HG03159 (cell line): ENCODE measurements around the gene NLRC5.
"Not testable (repeated sequence)": the region's sequence is repeated elsewhere in the genome, so short reads cannot be mapped to it uniquely, and the experiment has no call there.

Source experiments
- ATAC-seq: cut with Tn5 transposase; IDR thresholded peaks from one replicate; pipeline ENCODE4 v1.9.1; 2021; ENCODE audit warnings: mild to moderate bottlenecking, moderate library complexity; ENCODE audit not compliant: unreplicated experiment

Gene NLRC5

DNA sequence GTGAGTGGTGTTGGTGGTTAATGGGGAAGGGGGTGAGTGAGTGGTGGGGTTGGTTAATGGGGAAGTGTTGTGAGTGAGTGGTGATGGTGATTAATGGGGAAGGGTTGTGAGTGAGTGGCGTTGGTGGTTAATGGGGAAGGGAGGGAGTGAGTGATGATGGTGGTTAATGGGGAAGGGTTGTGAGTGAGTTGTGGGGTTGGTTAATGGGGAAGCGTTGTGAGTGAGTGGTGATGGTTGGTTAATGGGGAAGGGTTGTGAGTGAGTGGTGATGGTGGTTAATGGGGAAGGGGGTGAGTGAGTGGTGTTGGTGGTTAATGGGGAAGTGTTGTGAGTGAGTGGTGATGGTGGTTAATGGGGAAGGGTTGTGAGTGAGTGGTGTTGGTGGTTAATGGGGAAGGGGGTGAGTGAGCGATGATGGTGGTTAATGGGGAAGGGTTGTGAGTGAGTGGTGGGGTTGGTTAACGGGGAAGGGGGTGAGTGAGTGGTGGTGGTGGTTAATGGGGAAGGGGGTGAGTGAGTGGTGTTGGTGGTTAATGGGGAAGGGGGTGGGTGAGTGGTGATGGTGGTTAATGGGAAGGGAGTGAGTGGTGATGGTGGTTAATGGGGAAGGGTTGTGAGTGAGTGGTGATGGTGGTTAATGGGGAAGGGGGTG lies 81.8 kb downstream of the NLRC5 start:
- ATAC-seq, result not testable (repeated sequence)

DNA sequence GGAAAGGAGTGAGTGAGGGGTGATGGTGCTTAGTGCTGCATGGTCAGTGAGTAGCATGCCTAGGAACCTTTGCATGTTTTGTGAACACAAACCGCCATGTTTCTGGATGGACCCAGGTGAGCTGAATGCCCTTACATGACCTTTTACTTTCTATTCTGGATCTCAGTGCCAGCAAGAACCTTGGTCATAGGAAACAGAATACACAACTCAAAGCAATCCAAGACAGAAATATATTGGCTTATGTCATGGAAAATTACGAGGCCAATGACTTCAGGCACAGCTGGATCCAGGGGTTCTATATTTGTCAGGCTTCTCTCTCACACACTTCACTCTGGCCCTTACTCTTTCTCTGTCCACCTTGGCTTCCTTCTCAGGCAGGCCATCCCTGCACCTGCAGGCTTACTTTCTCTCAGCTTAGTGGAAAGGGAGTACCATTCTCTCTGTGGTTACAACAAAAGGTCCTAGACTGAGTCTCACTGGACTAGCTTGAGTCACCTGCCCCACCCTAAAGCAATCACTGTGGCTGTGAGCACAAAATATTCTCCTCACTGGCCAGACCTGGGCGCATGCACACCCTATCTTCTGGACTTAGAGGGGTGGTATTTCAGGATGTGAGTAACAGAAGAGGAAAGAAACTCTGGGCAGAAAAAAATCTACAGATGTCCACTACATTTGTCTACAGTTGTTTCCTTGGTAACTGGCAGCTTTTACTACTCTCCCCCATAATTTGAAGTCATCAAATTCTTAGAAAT lies 82.7 kb downstream of the NLRC5 start:
- ATAC-seq, result no peak

DNA sequence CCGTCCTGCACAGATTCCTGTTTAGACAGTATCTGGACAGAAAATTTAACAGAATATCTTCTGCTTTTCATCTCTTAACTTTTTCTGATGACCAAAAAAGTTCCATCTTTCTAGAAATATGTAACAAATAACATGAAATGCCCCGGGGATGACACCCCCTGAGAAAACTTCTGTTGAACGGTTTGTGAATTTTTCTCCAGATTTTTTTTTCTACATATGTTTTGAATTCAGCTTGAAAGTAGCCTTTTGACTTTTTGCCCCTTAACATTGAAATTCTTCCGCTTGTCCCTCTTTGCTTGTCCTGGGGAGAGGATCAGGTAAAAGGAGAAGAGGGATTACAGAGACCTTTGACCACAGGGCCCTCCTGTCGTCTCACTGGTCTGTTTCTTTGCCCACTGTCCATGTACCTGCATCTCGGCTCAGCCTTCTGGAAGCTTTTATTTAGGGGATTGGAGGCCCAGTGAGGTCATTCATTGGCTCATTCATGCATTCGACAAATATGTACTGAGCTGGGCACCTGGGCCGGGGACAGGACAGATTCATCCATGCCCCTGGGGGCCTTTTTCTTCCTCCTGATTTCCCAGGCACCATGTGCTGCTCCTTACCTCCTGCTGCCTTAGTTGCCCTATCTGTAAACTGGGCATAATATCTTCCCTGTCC lies 83.4 kb downstream of the NLRC5 start:
- no peak for ATAC-seq

DNA sequence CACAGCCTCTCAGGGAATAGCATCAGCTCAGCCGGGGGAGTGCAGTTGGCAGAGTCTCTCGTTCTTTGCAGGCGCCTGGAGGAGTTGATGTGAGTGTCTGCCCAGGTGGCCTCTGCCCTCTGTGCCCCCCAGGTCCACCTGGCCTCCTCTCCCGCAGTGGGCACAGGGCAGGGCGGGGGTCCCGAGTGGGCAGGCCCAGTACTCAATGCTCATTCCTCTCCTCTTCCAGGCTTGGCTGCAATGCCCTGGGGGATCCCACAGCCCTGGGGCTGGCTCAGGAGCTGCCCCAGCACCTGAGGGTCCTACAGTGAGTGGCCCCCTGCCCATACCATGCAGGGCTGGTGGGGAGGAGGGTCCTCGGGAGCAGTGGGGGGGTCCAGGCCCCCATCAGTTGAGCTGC lies 88.4 kb downstream of the NLRC5 start:
- ATAC-seq, result no peak

DNA sequence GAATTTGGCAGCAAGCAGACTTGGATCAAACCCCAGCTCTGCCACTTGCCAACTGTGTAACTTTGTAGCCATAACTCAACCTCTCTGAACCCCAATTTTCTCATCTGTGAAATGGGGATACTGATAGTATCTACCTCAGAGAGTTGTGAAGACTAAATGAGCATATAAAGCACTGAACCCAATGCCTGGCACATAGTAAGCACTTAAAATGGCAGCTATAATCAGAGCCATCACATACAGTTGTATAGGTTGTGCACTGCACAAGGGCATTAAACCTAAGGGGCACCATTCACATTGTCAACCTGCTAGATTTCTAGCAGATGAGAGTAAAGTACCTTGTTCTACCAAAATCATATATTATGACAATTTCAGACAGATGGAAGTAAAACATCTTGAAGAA lies 92.4 kb downstream of the NLRC5 start:
- no peak for ATAC-seq

DNA sequence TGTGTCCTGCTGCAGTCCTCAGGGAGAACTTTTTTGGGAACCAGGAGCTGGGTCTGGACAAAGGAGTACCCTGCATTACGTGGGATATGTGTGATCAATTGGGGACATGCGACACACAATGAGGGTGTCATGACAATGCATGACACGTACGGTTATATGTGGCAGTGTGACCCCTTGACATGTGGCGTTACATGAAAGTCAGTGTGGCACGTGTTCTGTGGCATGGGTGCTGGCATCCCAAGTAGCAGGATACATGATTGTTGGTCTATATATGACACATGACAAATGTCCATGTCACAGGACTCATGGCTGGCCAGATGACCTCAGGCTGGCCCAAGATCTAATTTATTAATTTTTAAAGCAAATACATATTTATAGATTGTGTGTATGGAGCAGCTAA lies 93.3 kb downstream of the NLRC5 start:
- no peak for ATAC-seq

DNA sequence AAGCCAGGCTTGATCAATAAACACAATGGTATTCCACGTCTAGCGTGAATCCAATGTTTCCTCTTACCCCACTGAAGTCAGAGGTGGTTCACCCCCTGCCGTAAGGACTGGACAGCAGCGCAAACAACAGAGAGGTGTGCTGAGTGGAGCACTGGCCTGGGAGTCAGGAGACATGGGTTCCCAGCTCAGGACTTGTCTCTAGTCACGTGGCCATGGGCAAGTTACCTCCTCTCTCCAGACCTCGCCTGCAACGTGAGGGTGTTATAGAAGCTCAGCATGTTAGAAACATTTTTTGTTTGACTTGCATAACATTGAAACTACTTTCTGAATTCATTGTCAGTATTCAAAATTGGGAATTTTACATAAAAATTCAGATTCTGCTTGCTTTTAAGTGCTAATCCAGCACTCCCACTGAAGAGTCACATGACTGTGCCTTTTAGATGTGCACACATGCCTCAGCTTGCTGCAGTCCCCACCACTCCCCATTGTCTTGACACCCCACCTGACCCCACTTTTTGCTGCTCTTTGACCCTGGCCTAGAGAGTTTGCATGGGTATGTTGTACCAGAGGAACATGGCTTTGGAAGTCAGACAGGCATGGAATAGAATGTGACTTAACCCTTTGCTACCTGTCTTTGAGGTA lies 94.2 kb downstream of the NLRC5 start:
- no peak for ATAC-seq

DNA sequence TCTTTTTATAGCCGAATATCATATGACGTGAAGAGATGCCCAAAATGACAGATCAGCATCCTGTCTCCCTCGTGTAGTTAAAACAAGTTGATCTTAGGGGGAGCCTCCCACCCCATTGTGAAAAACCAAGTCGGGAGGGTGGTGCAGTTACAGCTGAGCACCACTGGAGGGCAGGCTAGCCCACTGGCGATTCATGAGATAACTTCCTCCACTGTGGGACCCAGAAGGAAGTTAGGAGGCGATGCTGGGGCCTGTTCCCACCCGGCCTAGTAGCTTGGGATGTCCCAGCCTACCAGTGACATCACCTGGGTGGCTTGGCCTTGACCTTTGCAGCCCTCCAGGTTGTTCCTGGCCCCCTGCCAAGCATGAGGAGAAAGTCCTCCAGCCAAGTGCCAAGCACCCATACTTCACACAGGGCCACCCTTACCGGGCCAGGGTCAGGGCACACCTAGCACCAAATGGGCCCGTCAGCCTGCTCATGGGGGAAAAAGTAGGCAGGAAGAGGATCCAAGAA lies 95.0 kb downstream of the NLRC5 start:
- ATAC-seq, result no peak

DNA sequence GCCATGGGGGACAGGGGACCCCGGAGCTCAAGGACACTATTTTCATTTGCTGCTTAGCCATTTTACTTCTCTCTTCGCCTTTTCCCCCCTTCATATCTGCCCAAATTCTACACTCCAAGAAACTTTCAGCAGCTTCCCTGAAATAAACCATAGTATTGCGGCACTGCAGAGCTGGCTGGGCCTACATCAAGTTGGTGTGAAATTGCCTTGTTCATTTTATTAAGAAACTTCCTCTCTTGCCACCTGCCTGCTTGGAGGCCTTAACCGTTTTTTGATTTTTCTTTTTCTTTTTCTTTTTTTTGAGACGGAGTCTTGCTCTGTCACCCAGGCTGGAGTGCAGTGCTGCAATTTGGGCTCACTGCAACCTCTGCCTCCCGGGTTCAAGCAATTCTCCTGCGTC lies 95.6 kb downstream of the NLRC5 start:
- ATAC-seq, result no peak

DNA sequence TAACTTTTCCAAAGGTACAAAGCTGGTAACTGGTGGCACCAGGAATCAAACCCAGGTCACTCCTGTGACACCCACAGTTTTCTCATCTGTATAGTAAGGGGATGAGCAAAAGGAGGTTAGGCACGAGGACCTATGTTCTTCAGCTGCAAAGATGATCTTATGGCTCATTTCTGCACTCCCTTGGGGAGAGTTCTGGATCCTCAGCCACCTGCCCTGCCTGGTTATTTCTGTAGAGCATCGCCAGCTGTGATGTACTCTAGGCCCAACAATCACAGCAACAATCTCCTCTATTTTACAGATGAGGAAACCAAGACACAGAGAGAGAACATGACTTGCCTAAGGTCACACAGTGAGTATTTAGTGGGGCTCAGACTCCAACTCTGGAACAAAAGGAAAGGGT lies 97.6 kb downstream of the NLRC5 start:
- ATAC-seq, result no peak

DNA sequence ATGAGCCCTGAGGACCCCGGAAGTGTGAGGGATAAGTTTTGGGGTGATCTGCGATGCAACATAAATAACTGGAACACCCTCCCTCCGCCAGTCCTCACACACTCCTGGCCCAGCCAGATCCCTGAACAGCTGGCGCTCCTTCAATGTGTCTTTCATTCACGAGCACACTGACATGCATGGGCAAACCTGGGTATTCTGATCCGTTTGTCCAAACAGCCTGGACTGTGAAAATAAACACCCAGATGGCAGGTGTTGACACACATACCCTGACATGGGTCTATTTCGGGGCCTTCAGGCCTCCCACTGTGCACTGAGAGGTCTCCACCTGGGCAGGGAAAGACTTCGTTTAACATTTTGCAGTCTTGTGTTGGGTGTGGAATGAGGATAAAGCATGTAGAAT lies 100.0 kb downstream of the NLRC5 start:
- no peak for ATAC-seq

DNA sequence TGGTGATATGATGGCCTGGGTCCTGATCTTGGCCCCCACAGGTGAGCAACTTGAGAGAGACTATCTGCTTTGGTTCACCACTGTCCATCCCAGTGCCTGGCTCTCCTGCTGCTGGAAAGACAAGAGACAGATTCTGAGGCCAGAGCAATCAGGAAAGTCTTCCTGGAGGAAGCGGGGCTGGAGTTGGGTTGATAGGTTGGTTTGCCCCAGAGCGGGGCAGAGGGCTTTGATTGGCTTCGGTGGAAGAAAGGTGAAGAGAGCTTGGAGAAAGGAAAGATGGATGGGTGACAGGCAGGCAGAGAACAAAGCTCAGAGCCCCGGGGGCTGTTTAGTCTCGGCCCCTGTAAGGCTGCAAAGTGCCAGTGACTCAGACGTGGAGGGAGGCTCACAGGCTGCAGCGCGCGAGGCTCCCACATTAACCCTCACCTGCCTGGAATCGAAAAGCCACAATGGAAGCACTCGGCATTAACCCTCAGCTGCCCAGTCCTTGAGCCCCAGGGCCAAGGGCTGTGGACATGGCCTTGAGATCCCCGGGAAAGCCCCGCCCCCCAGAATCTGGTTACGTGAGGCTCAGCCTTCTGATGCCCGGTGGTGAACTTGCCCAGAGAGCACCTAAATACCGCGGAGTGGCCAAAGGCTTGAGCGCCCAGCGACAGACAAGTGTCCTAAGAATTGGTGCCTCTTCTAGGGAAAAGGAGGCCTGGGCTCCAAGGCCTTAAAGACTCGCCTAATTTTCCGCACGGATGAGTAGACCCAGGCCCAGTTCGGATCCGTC lies 102.0 kb downstream of the NLRC5 start:
- ATAC-seq, result no peak

DNA sequence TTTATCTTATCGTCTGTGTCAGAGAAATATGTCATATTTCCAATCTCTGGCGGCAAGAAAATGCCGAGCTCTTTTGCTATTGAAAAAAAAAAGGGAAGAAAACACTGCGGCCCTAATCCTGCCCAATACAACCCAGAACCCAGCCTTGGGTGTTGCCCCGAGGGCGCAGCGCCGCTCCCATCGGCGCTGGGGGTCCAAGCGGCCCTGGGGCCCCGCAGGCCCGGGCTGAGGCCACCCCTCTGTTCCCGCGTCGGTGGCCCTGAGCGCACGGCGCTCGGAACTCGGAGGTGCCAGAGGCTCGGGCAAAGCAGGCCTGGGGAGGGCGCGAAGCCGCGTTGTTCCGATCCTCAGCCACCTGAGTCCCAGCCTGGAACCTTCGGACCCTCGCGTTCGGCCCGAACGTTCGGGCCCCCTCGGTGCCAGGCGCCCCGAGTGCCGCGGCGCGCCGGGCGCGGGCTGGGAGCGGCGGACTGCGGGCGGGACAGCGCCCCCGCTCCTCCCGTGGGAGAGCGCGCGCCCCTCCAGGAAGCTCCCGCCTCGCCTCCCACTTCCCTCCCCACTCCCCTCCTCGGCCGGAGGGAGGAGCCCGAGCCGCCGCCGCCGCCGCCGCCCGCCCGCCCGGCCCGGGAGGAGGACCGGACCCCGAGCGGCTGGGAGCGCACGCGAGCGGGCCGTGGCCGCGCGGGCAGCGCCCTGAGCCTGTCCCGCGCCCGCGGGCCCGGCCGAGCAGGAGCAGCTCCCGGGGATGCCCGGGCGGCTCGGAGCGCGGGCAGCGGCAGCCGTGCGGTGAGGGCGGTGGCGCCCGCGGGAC lies 102.8 kb downstream of the NLRC5 start, which contains the start of gene CPNE2:
CPNE2 (plus strand) TSS at position 609 of the 811 bp plus-strand sequence. CDS start 18,160 bp downstream, outside the sequence.
- no peak for ATAC-seq

DNA sequence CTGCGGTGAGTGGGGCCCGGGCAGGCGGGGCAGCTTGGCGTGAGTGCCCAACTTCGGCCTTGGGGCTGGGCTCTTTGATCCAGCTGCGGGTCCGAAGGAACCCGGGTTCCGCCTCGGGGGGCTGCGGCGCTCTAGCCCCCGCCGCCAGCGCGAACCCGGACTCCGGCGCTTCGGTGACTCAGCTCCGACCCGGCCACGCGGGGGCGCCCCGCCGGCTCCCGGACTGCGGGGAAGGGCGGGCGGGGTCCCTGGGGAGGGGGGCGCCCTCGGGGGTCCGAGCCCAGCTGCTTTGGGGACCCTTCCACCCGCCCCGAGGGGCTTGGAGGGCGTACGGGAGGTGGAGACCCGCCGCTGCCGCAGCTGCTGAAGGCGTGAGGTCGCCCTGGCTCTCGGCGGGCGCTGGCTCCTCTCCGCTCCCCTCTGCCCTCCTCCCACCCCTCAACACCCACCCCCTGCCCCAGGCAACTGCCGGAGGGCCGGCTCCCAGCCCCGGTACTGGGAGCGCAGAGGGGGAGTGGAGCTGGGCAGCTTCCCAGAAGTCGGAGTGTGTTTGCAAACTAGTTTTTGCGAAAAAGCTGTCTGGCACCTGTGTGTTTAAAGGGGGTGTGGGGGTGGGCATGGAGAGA lies 103.5 kb downstream of the NLRC5 start:
- ATAC-seq, result no peak

DNA sequence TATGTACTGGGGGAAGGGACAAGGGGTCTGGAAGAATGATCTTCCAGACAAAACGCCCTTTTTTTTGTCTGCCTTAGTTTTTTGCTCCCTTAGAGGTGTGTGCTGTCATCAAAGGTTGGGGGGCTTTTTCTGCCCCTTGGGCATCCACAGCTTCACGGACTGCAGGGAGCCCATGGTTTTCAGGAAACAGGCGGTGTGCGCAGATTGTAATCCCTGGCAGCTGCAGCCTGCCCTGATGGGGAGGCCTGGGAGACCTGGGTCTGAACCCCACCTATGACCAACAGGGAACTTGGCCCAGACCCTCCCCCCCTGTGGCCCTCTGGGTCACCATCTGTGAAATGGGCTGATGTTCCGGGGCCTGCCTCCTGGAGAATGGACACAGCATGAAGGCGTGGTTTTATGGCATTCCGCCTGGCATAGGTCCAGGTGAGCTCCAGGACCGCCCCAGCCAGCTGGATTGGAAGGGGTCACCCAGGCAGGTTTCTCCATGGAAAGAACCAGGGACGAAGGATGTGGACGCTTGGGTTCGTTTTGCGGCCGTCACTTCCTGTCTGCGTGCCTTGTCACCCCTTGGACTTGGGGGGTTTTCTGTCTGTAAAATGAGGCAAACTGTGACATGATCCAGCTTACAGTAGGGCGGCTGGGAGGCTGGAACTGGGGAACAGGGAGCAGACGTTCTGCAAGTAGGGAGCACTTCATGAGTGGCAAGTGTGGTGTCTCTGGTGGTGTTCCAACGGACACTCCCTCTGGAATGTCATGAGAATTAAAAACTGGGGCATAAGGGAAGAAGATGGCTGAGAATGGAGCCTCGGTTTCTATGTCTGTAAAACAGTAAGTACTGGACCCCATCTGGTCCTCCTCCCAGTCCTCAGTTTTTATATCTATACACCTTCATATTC lies 104.6 kb downstream of the NLRC5 start:
- no peak for ATAC-seq

DNA sequence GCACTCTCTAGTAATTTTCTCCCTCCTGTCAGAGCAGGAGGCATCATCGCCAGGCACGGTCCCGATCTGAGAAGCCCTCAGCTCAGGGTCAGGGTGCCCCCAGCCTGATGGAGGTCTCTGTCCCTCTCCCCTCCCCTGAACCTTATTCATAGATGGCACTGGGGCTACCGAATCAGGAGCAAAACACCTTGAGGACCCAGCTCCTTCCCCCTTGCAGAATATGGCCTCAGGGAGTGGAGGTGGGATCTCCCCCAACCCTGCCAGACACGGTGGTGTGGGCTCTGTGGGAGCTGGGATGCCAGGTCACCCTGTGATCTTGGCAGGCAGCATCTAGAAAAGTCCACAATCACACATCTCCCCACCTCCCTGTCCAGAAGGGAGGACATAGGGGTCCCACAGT lies 105.6 kb downstream of the NLRC5 start:
- ATAC-seq, result no peak

DNA sequence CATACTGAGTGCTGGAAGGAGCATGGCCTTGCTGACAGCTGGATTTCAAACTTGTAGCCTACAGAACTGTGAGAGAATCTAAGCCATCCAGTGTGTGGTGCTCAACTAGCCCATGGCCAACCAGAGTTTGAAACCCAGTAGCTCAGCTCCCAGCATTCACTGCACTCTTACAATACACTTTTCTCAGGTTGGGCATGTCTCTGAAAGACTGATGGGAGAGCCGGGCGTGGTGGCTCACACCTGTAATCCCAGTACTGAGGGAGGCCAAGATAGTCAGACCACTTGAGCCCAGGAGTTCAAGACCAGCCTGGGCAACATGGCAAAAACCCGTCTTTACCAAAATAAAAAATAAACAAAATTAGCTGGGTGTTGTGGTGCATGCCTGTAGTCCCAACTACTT lies 106.8 kb downstream of the NLRC5 start:
- no peak for ATAC-seq

DNA sequence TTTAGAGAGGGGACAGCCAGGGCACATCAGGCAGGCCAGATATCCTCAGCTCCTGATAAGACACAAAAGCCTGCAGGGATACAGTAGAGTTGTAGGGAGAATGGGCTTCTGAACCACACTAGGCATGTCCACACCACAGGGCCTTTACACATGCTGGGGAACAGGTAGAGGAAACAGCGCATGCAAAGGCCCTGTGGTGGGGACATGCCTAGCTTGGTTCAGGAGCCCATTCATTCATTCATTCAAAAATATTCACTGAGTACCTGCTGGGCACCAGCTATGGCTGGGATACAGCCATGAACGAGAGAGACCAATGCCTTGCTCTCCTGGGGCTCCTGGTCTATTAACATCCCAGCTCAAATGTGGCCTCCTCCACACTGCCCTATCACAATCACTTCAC lies 107.4 kb downstream of the NLRC5 start:
- ATAC-seq, result no peak
